Ovary (tissue), 3 donors: ENCODE data around the gene GP5.

Source experiments
- CTCF ChIP-seq, 3 donors: fragments of 450-650 bp in 2 of 3; fragments of 200-600 bp in 1 of 3; IDR thresholded peaks; one replicate each; pipeline versions ENCODE4 v1.5.1 to v1.8.0; 2016 to 2022; ENCODE audit warnings: antibody characterized with exemption in 3 of 3, mild to moderate bottlenecking in 1 of 3
- EP300 ChIP-seq: sonication (generic); formaldehyde crosslinking; IDR thresholded peaks from one replicate; pipeline ENCODE4 v1.6.1; 2017; ENCODE audit warnings: antibody characterized with exemption
- POLR2A ChIP-seq: fragments of 450-650 bp; IDR thresholded peaks from one replicate; pipeline ENCODE4 v1.6.1; 2017; ENCODE audit warnings: antibody characterized with exemption, mild to moderate bottlenecking, moderate library complexity
- donor health status: DM: no; HTN: no; CAD: no.

- TF ChIP-seq EP300 = no peak
- TF ChIP-seq CTCF (IDR thresholded peaks at IDR 0.05) = no peak
- TF ChIP-seq POLR2A = no peak
Measured at GRCh38 chr3:194387276-194387675, 11.8 kb downstream of the GP5 start.
